CD14-positive monocyte (primary cell): ENCODE measurements around the gene ARFGEF2. TPM values are rescaled to one million over a fixed set of nuclear protein-coding genes. Genes with fewer than 3 reads are reported as not detected.
A peak's percentile ranks its signal among the peaks of the same experiment; 100 is the strongest.

Experiments
- DNase-seq, 3 donors: peaks; one replicate each; pipeline ENCODE4 v3.0.0-alpha.2; 2011 to 2022
- H2AFZ ChIP-seq: 2 replicates; pipeline ENCODE4 v1.6.0; 2012; ENCODE audit warnings: mild to moderate bottlenecking, low read depth, low read length, inconsistent platforms; ENCODE audit not compliant: insufficient read depth, poor library complexity, severe bottlenecking
- H3K27ac ChIP-seq, 2 donors: 1 replicate in 1 of 2; 2 replicates in 1 of 2; pipeline ENCODE4 v1.5.1; 2012 to 2013; ENCODE audit warnings: low read length in 2 of 2, control low read depth in 1 of 2, inconsistent platforms in 1 of 2, low read depth in 1 of 2, mild to moderate bottlenecking in 1 of 2
- H3K27me3 ChIP-seq, 2 donors: one replicate each; pipeline versions ENCODE4 v1.6.0 to v1.6.1; 2011 to 2013; ENCODE audit warnings: low read length in 2 of 2; ENCODE audit not compliant: control insufficient read depth in 2 of 2, insufficient read depth in 2 of 2
- H3K36me3 ChIP-seq, 2 donors: replicated peaks in 1 of 2; 1 replicate in 1 of 2; 2 replicates in 1 of 2; pipeline versions ENCODE4 v1.5.1 to v1.6.1; 2012 to 2013; ENCODE audit warnings: low read length in 2 of 2, control low read depth in 1 of 2, inconsistent platforms in 1 of 2, mild to moderate bottlenecking in 1 of 2; ENCODE audit not compliant: insufficient read depth in 2 of 2, control insufficient read depth in 1 of 2
- H3K4me1 ChIP-seq, 2 donors: 1 replicate in 1 of 2; 2 replicates in 1 of 2; pipeline versions ENCODE4 v1.5.1 to v1.6.1; 2012 to 2013; ENCODE audit warnings: low read length in 2 of 2, control low read depth in 1 of 2, inconsistent platforms in 1 of 2, mild to moderate bottlenecking in 1 of 2, moderate library complexity in 1 of 2; ENCODE audit not compliant: insufficient read depth in 2 of 2, control insufficient read depth in 1 of 2
- H3K4me2 ChIP-seq: replicated peaks from 2 replicates; pipeline ENCODE3; 2012; ENCODE audit warnings: low read length, moderate library complexity, mild to moderate bottlenecking; ENCODE audit not compliant: poor library complexity, severe bottlenecking; ENCODE audit errors: extremely low read depth
- H3K4me3 ChIP-seq, 3 experiments: fragments of 200-600 bp in 1 of 3; sonication (generic) in 1 of 3; replicated peaks in 1 of 3; 1 replicate in 2 of 3; 2 replicates in 1 of 3; pipeline ENCODE4 v1.5.1; 2011 to 2013; ENCODE audit warnings: low read length in 3 of 3, mild to moderate bottlenecking in 3 of 3, control low read depth in 2 of 3, low read depth in 2 of 3, inconsistent platforms in 1 of 3, moderate library complexity in 1 of 3
- H3K79me2 ChIP-seq: 2 replicates; pipeline ENCODE4 v1.6.0; 2012; ENCODE audit warnings: mild to moderate bottlenecking, control low read depth, inconsistent platforms, low read length, moderate library complexity; ENCODE audit not compliant: insufficient read depth
- H3K9ac ChIP-seq: 2 replicates; pipeline ENCODE4 v1.6.0; 2017; ENCODE audit warnings: low read length, mild to moderate bottlenecking; ENCODE audit not compliant: insufficient read depth, poor library complexity, severe bottlenecking
- H3K9me3 ChIP-seq, 2 donors: replicated peaks in 1 of 2; 1 replicate in 1 of 2; 2 replicates in 1 of 2; pipeline versions ENCODE4 v1.5.1 to v1.6.1; 2012 to 2013; ENCODE audit warnings: low read length in 2 of 2, control low read depth in 1 of 2; ENCODE audit not compliant: control insufficient read depth in 1 of 2, insufficient read depth in 1 of 2
- H4K20me1 ChIP-seq: 2 replicates; pipeline ENCODE4 v1.6.0; 2012; ENCODE audit warnings: mild to moderate bottlenecking, low read length, control low read depth, moderate library complexity; ENCODE audit not compliant: insufficient read depth
- H3K27ac Mint-ChIP-seq, 7 donors: one replicate each; pipeline ENCODE4 v1.8.0; 2020; ENCODE audit warnings: mild to moderate bottlenecking in 7 of 7, mixed read lengths in 7 of 7, moderate library complexity in 6 of 7, inconsistent platforms in 2 of 7
- H3K27me3 Mint-ChIP-seq, 3 donors: one replicate each; pipeline ENCODE4 v1.8.0; 2021 to 2022; ENCODE audit warnings: low read depth in 3 of 3, mild to moderate bottlenecking in 3 of 3, mixed read lengths in 3 of 3, moderate library complexity in 3 of 3, inconsistent platforms in 1 of 3
- H3K36me3 Mint-ChIP-seq, 2 donors: one replicate each; pipeline ENCODE4 v1.8.0; 2020; ENCODE audit warnings: mixed read lengths in 2 of 2, inconsistent platforms in 1 of 2, mild to moderate bottlenecking in 1 of 2
- H3K4me1 Mint-ChIP-seq: one replicate; pipeline ENCODE4 v1.8.0; 2020; ENCODE audit warnings: mild to moderate bottlenecking, mixed read lengths
- H3K4me3 Mint-ChIP-seq, 2 donors: one replicate each; pipeline ENCODE4 v1.8.0; 2020; ENCODE audit warnings: mild to moderate bottlenecking in 2 of 2, mixed read lengths in 2 of 2, moderate library complexity in 1 of 2
- H3K9me3 Mint-ChIP-seq, 7 donors: one replicate each; pipeline ENCODE4 v1.8.0; 2020 to 2022; ENCODE audit warnings: mixed read lengths in 7 of 7, mild to moderate bottlenecking in 6 of 7, moderate library complexity in 6 of 7, inconsistent platforms in 2 of 7
- CTCF ChIP-seq: fragments of 200-600 bp; IDR thresholded peaks from one replicate; pipeline ENCODE4 v1.8.0; 2022; ENCODE audit warnings: antibody characterized with exemption, mild to moderate bottlenecking
- WGBS: methylation state at CpG from one replicate; pipeline ENCODE4 v1.1.5; 2013; ENCODE audit warnings: missing lambda C conversion rate; ENCODE audit not compliant: insufficient coverage; 5-methylcytosine and 5-hydroxymethylcytosine counted together
- intact Hi-C, 2 donors: fragments of 100-400 bp; cut with micrococcal nuclease; formaldehyde crosslinking; loops; one replicate each; pipeline versions ENCODE4 v1.15.0 to v1.15.1; 2023
- polyA plus RNA-seq, 3 donors: library from polyadenylated mRNA; depleted of rRNA in 1 of 3; unstranded in 2 of 3; stranded (reverse) in 1 of 3; fragments of 300-500 nt in 2 of 3; fragments of >200 nt in 1 of 3; fragmentation: Illumina TruSeq in 2 of 3; gene quantifications; 1 replicate in 2 of 3; 2 replicates in 1 of 3; pipeline ENCODE4 v1.2.3, GENCODE V29; 2012 to 2021

The ARFGEF2 gene
- polyA plus RNA-seq, 3 donors, result 4.6 to 10.9 (median 5.5) TPM

GRCh38 chr20:48916699-48917098, 4.8 kb upstream of the ARFGEF2 start:
- H3K27ac Mint-ChIP-seq, result no peak overlapping the region
- no peak for TF ChIP-seq CTCF
- no peaks in the 10 kb centered on the region for H3K36me3 ChIP-seq

GRCh38 chr20:48919336-48919881, 2.1 kb upstream of the ARFGEF2 start:
- Mint-ChIP-seq H3K27ac (peak overlapping the region; percentile 99 to 100 (median 100)), H3K4me1 (peaks cover 44% of the 10 kb centered on the region), H3K27me3 (peaks cover 0 to 4% (median 1%) of the 10 kb centered on the region in 3 donors), H3K4me3 (peak overlapping the region in 1 of 2 donors; percentile 27), H3K9me3 (peaks cover 0 to 1% (median 0%) of the 10 kb centered on the region in 7 donors), H3K36me3 (no peaks in the 10 kb centered on the region)
- no peak for DNase-seq
- Histone ChIP-seq H3K36me3 (no peaks in the 10 kb centered on the region), H3K79me2 (peaks cover 28% of the 10 kb centered on the region), H2AFZ (no peak overlapping the region), H3K27me3 (no peaks in the 10 kb centered on the region), H3K9ac (no peak overlapping the region), H3K4me1 (peaks cover 38 to 41% of the 10 kb centered on the region in 2 donors), H3K9me3 (no peaks in the 10 kb centered on the region), H3K4me2 (no peak overlapping the region), H3K4me3 (no peak overlapping the region), H4K20me1 (peaks cover 2% of the 10 kb centered on the region), H3K27ac (peak overlapping the region; percentile 88 to 98)
- WGBS, result 94% methylated on average over 5 of the region's 6 CpGs
- TF ChIP-seq CTCF, result no peak
- intact Hi-C loops, result no loop called here

More at GRCh38 chr20:48916699-48917098, 4.8 kb upstream of the ARFGEF2 start:
- H3K4me2 ChIP-seq, result no peak overlapping the region
- H3K4me3 ChIP-seq, result no peak overlapping the region
- intact Hi-C loops, result no loop called here
- peaks cover 21 to 24% of the 10 kb centered on the region in 2 donors for H3K4me1 ChIP-seq
- no peak overlapping the region for H3K9ac ChIP-seq
- H3K27ac ChIP-seq, result no peak overlapping the region
- Mint-ChIP-seq H3K9me3 (peaks cover 0 to 1% (median 0%) of the 10 kb centered on the region in 7 donors), H3K36me3 (no peaks in the 10 kb centered on the region), H3K4me3 (no peak overlapping the region), H3K4me1 (peaks cover 24% of the 10 kb centered on the region), H3K27me3 (peaks cover 0 to 4% (median 1%) of the 10 kb centered on the region in 3 donors)
- 100% methylated on average over 1 of the region's 1 CpG for WGBS
- H3K27me3 ChIP-seq, result no peaks in the 10 kb centered on the region
- peaks cover 1% of the 10 kb centered on the region for H3K79me2 ChIP-seq
- no peaks in the 10 kb centered on the region for H3K9me3 ChIP-seq
- H4K20me1 ChIP-seq, result no peaks in the 10 kb centered on the region
- no peak overlapping the region for H2AFZ ChIP-seq
- DNase-seq, result no peak
